Activated CD4-positive, CD25-positive, alpha-beta regulatory T cell treated with anti-CD3 and anti-CD28 coated beads, Interleukin-2, amount 50 U/mL, for 24 hours (primary cell): ENCODE data around the gene HSPA9.
A peak's percentile ranks its signal among the peaks of the same experiment; 100 is the strongest.

Experiments used
- ATAC-seq, 2 donors: fragments of 150-1000 bp; cut with Tn5 transposase; one replicate each; pipeline ENCODE4 v1.10.0; 2021; ENCODE audit warnings: mild to moderate bottlenecking in 1 of 2, moderate library complexity in 1 of 2

HSPA9 gene

GRCh38 chr5:138595180-138595795 lies 20.1 kb upstream of the HSPA9 start:
- ATAC-seq: no peak

- no peak for ATAC-seq
These were observed 19.3 kb upstream of the HSPA9 start for GRCh38 chr5:138594305-138595058.

GRCh38 chr5:138588013-138588788 lies 13.0 kb upstream of the HSPA9 start:
- no peak for ATAC-seq

GRCh38 chr5:138585157-138585556 lies 10.0 kb upstream of the HSPA9 start:
- ATAC-seq: no peak

GRCh38 chr5:138583984-138584637 lies 8.9 kb upstream of the HSPA9 start:
- no peak for ATAC-seq

GRCh38 chr5:138582959-138583358 lies 7.8 kb upstream of the HSPA9 start:
- no peak for ATAC-seq

- no peak for ATAC-seq
These were observed 5.6 kb upstream of the HSPA9 start for GRCh38 chr5:138580777-138581176.

GRCh38 chr5:138580001-138580400 lies 4.8 kb upstream of the HSPA9 start:
- no peak for ATAC-seq

- no peak for ATAC-seq
These were observed 4.3 kb upstream of the HSPA9 start for GRCh38 chr5:138579517-138579863.

- no peak for ATAC-seq
These were observed 2.3 kb upstream of the HSPA9 start for GRCh38 chr5:138577452-138577851.

GRCh38 chr5:138574744-138575193 lies 432 bp downstream of the HSPA9 start:
- ATAC-seq: peak; percentile 17 to 22

- ATAC-seq: no peak
These were observed 1.1 kb downstream of the HSPA9 start for GRCh38 chr5:138573949-138574670.

GRCh38 chr5:138573223-138573622 lies 2.0 kb downstream of the HSPA9 start:
- no peak for ATAC-seq

- no peak for ATAC-seq
These were observed 4.3 kb downstream of the HSPA9 start for GRCh38 chr5:138570871-138571270.

- peak in 1 of 2 donors; percentile 22 for ATAC-seq
These were observed 5.4 kb downstream of the HSPA9 start for GRCh38 chr5:138569782-138570181.

- ATAC-seq: no peak
These were observed 7.0 kb downstream of the HSPA9 start for GRCh38 chr5:138568061-138568824.

- no peak for ATAC-seq
These were observed 8.4 kb downstream of the HSPA9 start for GRCh38 chr5:138566792-138567191.

GRCh38 chr5:138565100-138565821 lies 9.9 kb downstream of the HSPA9 start:
- peak; percentile 66 for ATAC-seq

- ATAC-seq: no peak
These were observed 11.0 kb downstream of the HSPA9 start for GRCh38 chr5:138564242-138564641.

- no peak for ATAC-seq
These were observed 11.7 kb downstream of the HSPA9 start for GRCh38 chr5:138563340-138564118.
